ENCODE measurements around the gene PNMA8A.

GRCh38 chr19:46448601-46449000 lies 22.8 kb downstream of the PNMA8A start:
- no peak for TF ChIP-seq SIN3A (IDR thresholded peaks at IDR 0.05; ENCODE audit: borderline replicate concordance, low read depth, low read length)
- TF ChIP-seq MAX (IDR thresholded peaks at IDR 0.05; ENCODE audit: low read depth), result no peak
- TF ChIP-seq REST (IDR thresholded peaks at IDR 0.05; ENCODE audit: low read depth, low read length), result no peak
- no peak for TF ChIP-seq EZH2phosphoT487 (IDR thresholded peaks at IDR 0.05; ENCODE audit: borderline replicate concordance, low read depth)
- no peak for TF ChIP-seq RAD21 (IDR thresholded peaks at IDR 0.05; ENCODE audit: low read length)
- no peak for TF ChIP-seq JUND (IDR thresholded peaks at IDR 0.05)
- no peak for TF ChIP-seq ZBTB33 (IDR thresholded peaks at IDR 0.05; ENCODE audit: borderline replicate concordance, low read depth)
- no peak for TF ChIP-seq CTCF (IDR thresholded peaks at IDR 0.05)
- TF ChIP-seq NRF1 (IDR thresholded peaks at IDR 0.05; ENCODE audit: low read depth, low read length), result no peak
- TF ChIP-seq FOXJ3 (CRISPR knock-in tag; IDR thresholded peaks at IDR 0.05), result no peak
- TF ChIP-seq MEF2A (IDR thresholded peaks at IDR 0.05; ENCODE audit: borderline replicate concordance, low read depth), result no peak
- TF ChIP-seq POLR2AphosphoS5 (IDR thresholded peaks at IDR 0.05; ENCODE audit: low read depth, low read length), result no peak
- TF ChIP-seq RCOR1 (IDR thresholded peaks at IDR 0.05; ENCODE audit: low read length), result no peak
